Panc1 (cell line): Measurements from ENCODE around the gene LRRC8C. TPM values are rescaled to one million over a fixed set of nuclear protein-coding genes. Genes with fewer than 3 reads are reported as not detected.

Experiments
- ATAC-seq: fragments of 200-7000 bp; cut with Tn5 transposase; 2 replicates; pipeline ENCODE4 v1.9.1; 2020; ENCODE audit warnings: mild to moderate bottlenecking, moderate library complexity
- BruUV-seq: library from RNA; stranded (reverse); fragments of 400-500 nt; replicated peaks from 2 replicates; lab custom pipeline; 2021; lab: Mats Ljungman, UMichigan
- CTCF ChIA-PET: fragments of 300-600 bp; sonication (Branson Sonifier 250); formaldehyde crosslinking; loops from one replicate; lab custom pipeline; 2022; ENCODE audit warnings: antibody characterized with exemption; lab: Charles Lee
- POLR2A ChIA-PET: fragments of 300-600 bp; sonication (Branson Sonifier 250); formaldehyde crosslinking; loops from one replicate; lab custom pipeline; 2022; ENCODE audit warnings: antibody characterized with exemption; lab: Charles Lee
- DNase-seq: peaks from one replicate; pipeline ENCODE4 v3.0.0-alpha.2; 2010; ENCODE audit warnings: low read depth, low spot score
- H3K27ac ChIP-seq: 2 replicates; pipeline ENCODE4 v1.5.1; 2011; ENCODE audit warnings: mild to moderate bottlenecking, low read length, inconsistent platforms
- H3K27me3 ChIP-seq: fragments of 200-500 bp; sonication (Bioruptor generic); 2 replicates; pipeline ENCODE4 v1.6.0; 2014; ENCODE audit warnings: low read length, inconsistent platforms; ENCODE audit not compliant: control insufficient read depth, insufficient read depth
- H3K36me3 ChIP-seq: fragments of 200-500 bp; sonication (Bioruptor generic); 2 replicates; pipeline ENCODE4 v1.5.1; 2014; ENCODE audit warnings: inconsistent platforms, mild to moderate bottlenecking, low read length, moderate library complexity; ENCODE audit not compliant: control insufficient read depth, insufficient read depth
- H3K4me1 ChIP-seq: 2 replicates; pipeline ENCODE4 v1.5.1; 2011; ENCODE audit warnings: inconsistent platforms, mild to moderate bottlenecking, low read length, moderate library complexity; ENCODE audit not compliant: control insufficient read depth, insufficient read depth
- H3K4me3 ChIP-seq, 2 experiments: 2 replicates each; pipeline ENCODE4 v1.5.1; 2011 to 2012; ENCODE audit warnings: low read depth in 2 of 2, low read length in 2 of 2, mild to moderate bottlenecking in 2 of 2, inconsistent platforms in 1 of 2, moderate library complexity in 1 of 2
- H3K9me3 ChIP-seq: fragments of 200-500 bp; sonication (Bioruptor generic); 2 replicates; pipeline ENCODE4 v1.5.1; 2014; ENCODE audit warnings: low read depth, mild to moderate bottlenecking, inconsistent platforms, low read length, moderate library complexity; ENCODE audit not compliant: control insufficient read depth, insufficient read depth
- CTCF ChIP-seq: fragments of 450-650 bp; IDR thresholded peaks from 2 replicates; pipeline ENCODE4 v1.5.1; 2017; ENCODE audit warnings: mild to moderate bottlenecking
- POLR2AphosphoS5 ChIP-seq: IDR thresholded peaks from 2 replicates; pipeline ENCODE4 v1.6.1; 2012; ENCODE audit warnings: mild to moderate bottlenecking, low read depth, low read length, moderate library complexity
- REST ChIP-seq, 2 experiments: IDR thresholded peaks; 2 replicates each; pipeline ENCODE4 v1.6.1; 2011 to 2012; ENCODE audit warnings: low read depth in 2 of 2, control low read depth in 1 of 2, low read length in 1 of 2, mild to moderate bottlenecking in 1 of 2, moderate library complexity in 1 of 2; ENCODE audit not compliant: insufficient read depth in 1 of 2
- SIN3A ChIP-seq: IDR thresholded peaks from 2 replicates; pipeline ENCODE4 v1.6.1; 2012; ENCODE audit warnings: low read depth, mild to moderate bottlenecking, low read length, moderate library complexity, borderline replicate concordance; ENCODE audit not compliant: insufficient read depth
- TCF7L2 ChIP-seq: IDR thresholded peaks from 2 replicates; pipeline ENCODE4 v1.6.1; 2011; ENCODE audit warnings: mild to moderate bottlenecking, low read depth, low read length, inconsistent platforms
- in situ Hi-C: cut with HindIII; loops from 2 replicates; pipeline ENCODE4 v1.10.0; 2016; ENCODE audit warnings: low sequenced_read_pairs, low pct_unique_long_range_greater_than_20kb
- intact Hi-C: fragments of 100-400 bp; cut with micrococcal nuclease; formaldehyde crosslinking; loops from one replicate; pipeline ENCODE4 v1.10.0; 2022; ENCODE audit not compliant: unreplicated experiment
- total RNA-seq: library from RNA; stranded (reverse); gene quantifications from one replicate; pipeline ENCODE4 v1.2.1, GENCODE V29; 2021; ENCODE audit not compliant: unreplicated experiment

The LRRC8C gene
- total RNA-seq, 1 experiment from 2014 or later = 17.1 TPM

- CTCF ChIA-PET = no interaction called here
Measured at GRCh38 chr1:89737985-89738510, 105.1 kb downstream of the LRRC8C start.

More at GRCh38 chr1:89737985-89738510, 105.1 kb downstream of the LRRC8C start:
- in situ Hi-C loops = no loop called here
- no peak for TF ChIP-seq CTCF
- no peak for TF ChIP-seq TCF7L2
- no peak for TF ChIP-seq SIN3A
- no peak for TF ChIP-seq POLR2AphosphoS5
- no peak for TF ChIP-seq REST (IDR thresholded peaks at IDR 0.05; ENCODE audit: insufficient read depth in 1 of 2, low read depth in 2 of 2, low read length in 1 of 2)
- H3K9me3 ChIP-seq = no peaks in the 10 kb centered on the region
- ATAC-seq (no peak), DNase-seq (no peak)
- H3K27ac ChIP-seq = no peak overlapping the region
- H3K27me3 ChIP-seq = no peaks in the 10 kb centered on the region; the same call in 1 of the 2 replicates
- POLR2A ChIA-PET = no interaction called here
- H3K36me3 ChIP-seq = no peaks in the 10 kb centered on the region
- BruUV-seq = no TSS peak
- H3K4me3 ChIP-seq = no peak overlapping the region
- intact Hi-C loops = no loop called here
- H3K4me1 ChIP-seq = no peaks in the 10 kb centered on the region
